Measurements from ENCODE around the gene CDH22.

The CDH22 gene

DNA sequence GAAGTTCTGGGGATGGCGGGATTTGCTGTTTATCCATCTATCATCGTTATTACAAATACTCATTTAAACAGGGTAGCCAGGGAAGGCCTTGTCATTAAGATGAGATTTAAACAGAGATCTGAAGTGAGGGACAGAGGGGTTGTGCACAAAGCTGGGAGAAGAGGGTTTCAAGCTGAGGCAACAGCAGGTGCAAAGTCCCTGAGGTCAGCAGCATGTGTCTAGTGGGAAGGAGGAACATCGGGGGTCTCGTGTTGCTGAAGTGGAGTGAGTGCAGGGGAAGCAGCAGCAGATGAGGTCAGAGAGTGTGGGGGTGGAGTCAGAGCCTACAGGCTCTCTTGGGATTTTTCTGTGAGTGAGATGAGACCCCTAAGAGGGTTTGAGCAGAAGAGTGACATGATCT is 52.0 kb downstream of the CDH22 start:
- H3K36me3 ChIP-seq (ENCODE audit: control insufficient read depth, insufficient read depth, low read length): no peaks in the 10 kb centered on the region
- H3K4me3 ChIP-seq (ENCODE audit: low read depth, low read length): no peak overlapping the region
- no peaks in the 10 kb centered on the region for H3K4me1 ChIP-seq (ENCODE audit: control insufficient read depth, insufficient read depth, low read length)
- no peak overlapping the region for H3K9ac ChIP-seq (ENCODE audit: low read depth, low read length)
- H3K9me3 ChIP-seq (ENCODE audit: control insufficient read depth, insufficient read depth, low read length): no peaks in the 10 kb centered on the region
- H3K27me3 ChIP-seq (ENCODE audit: control insufficient read depth, insufficient read depth, low read length): peaks cover 27% of the 10 kb centered on the region

GRCh38 chr20:46255440-46256104 is 52.7 kb downstream of the CDH22 start:
- Histone ChIP-seq H3K9me3 (ENCODE audit: control insufficient read depth, insufficient read depth, low read length) (no peaks in the 10 kb centered on the region), H3K9ac (ENCODE audit: low read depth, low read length) (no peak overlapping the region), H3K4me3 (ENCODE audit: low read depth, low read length) (no peak overlapping the region), H3K4me1 (ENCODE audit: control insufficient read depth, insufficient read depth, low read length) (no peaks in the 10 kb centered on the region), H3K27me3 (ENCODE audit: control insufficient read depth, insufficient read depth, low read length) (peaks cover 33% of the 10 kb centered on the region), H3K36me3 (ENCODE audit: control insufficient read depth, insufficient read depth, low read length) (no peaks in the 10 kb centered on the region)

GRCh38 chr20:46253391-46253790 is 54.9 kb downstream of the CDH22 start:
- peaks cover 48% of the 10 kb centered on the region for H3K27me3 ChIP-seq (ENCODE audit: control insufficient read depth, insufficient read depth, low read length)
- H3K4me3 ChIP-seq (ENCODE audit: low read depth, low read length): no peak overlapping the region
- no peaks in the 10 kb centered on the region for H3K4me1 ChIP-seq (ENCODE audit: control insufficient read depth, insufficient read depth, low read length)
- H3K9me3 ChIP-seq (ENCODE audit: control insufficient read depth, insufficient read depth, low read length): no peaks in the 10 kb centered on the region
- no peaks in the 10 kb centered on the region for H3K36me3 ChIP-seq (ENCODE audit: control insufficient read depth, insufficient read depth, low read length)
- H3K9ac ChIP-seq (ENCODE audit: low read depth, low read length): no peak overlapping the region

DNA sequence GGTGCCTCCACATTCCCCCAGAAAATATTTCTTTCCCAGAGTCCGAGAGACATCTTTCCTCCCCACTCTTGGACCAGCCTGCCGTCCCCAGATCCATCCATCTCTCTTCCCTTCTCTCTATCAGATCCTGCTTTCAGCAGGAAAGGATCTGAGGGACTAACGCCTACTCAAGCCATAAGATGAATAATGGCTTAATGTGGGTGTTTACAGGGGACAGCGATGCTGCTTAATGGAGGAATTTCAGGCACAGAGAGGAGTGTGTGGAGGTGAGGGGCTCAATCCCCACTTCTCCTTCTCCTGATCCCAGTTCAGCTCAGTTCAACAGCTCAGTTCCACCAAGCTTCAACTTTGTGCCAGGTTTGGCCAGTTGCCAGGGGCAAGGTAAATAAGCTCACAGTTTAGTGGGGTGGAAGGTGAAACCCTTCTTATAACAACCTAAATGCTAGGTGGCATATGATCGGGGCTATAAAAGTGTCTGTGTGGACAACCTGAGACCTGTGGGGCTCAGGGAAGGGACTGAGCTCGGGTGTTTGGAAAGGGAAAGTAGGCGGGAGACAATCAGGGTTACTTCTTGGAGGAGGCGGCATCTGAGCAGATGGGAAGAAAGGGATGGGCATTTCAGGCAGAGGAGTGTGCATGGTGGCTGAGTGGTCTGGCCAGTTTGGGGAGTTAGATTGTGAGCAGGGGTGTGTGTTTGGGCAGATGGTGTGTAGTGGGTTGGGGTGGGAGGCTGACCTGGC is 55.8 kb downstream of the CDH22 start:
- H3K36me3 ChIP-seq (ENCODE audit: control insufficient read depth, insufficient read depth, low read length): no peaks in the 10 kb centered on the region
- peaks cover 54% of the 10 kb centered on the region for H3K27me3 ChIP-seq (ENCODE audit: control insufficient read depth, insufficient read depth, low read length)
- H3K4me3 ChIP-seq (ENCODE audit: low read depth, low read length): no peak overlapping the region
- H3K9me3 ChIP-seq (ENCODE audit: control insufficient read depth, insufficient read depth, low read length): no peaks in the 10 kb centered on the region
- H3K9ac ChIP-seq (ENCODE audit: low read depth, low read length): no peak overlapping the region
- H3K4me1 ChIP-seq (ENCODE audit: control insufficient read depth, insufficient read depth, low read length): no peaks in the 10 kb centered on the region

- peak overlapping the region; percentile 33 for H3K4me3 ChIP-seq (ENCODE audit: low read depth, low read length)
- H3K9me3 ChIP-seq (ENCODE audit: control insufficient read depth, insufficient read depth, low read length): no peaks in the 10 kb centered on the region
- no peak overlapping the region for H3K9ac ChIP-seq (ENCODE audit: low read depth, low read length)
- H3K4me1 ChIP-seq (ENCODE audit: control insufficient read depth, insufficient read depth, low read length): no peaks in the 10 kb centered on the region
- H3K27me3 ChIP-seq (ENCODE audit: control insufficient read depth, insufficient read depth, low read length): peaks cover 59% of the 10 kb centered on the region
- no peaks in the 10 kb centered on the region for H3K36me3 ChIP-seq (ENCODE audit: control insufficient read depth, insufficient read depth, low read length)
These were observed 57.1 kb downstream of the CDH22 start for GRCh38 chr20:46251211-46251673.

GRCh38 chr20:46250772-46251171 is 57.5 kb downstream of the CDH22 start:
- Histone ChIP-seq H3K27me3 (ENCODE audit: control insufficient read depth, insufficient read depth, low read length) (peaks cover 59% of the 10 kb centered on the region), H3K9me3 (ENCODE audit: control insufficient read depth, insufficient read depth, low read length) (no peaks in the 10 kb centered on the region), H3K36me3 (ENCODE audit: control insufficient read depth, insufficient read depth, low read length) (no peaks in the 10 kb centered on the region), H3K9ac (ENCODE audit: low read depth, low read length) (no peak overlapping the region), H3K4me1 (ENCODE audit: control insufficient read depth, insufficient read depth, low read length) (no peaks in the 10 kb centered on the region), H3K4me3 (ENCODE audit: low read depth, low read length) (peak overlapping the region; percentile 33)

DNA sequence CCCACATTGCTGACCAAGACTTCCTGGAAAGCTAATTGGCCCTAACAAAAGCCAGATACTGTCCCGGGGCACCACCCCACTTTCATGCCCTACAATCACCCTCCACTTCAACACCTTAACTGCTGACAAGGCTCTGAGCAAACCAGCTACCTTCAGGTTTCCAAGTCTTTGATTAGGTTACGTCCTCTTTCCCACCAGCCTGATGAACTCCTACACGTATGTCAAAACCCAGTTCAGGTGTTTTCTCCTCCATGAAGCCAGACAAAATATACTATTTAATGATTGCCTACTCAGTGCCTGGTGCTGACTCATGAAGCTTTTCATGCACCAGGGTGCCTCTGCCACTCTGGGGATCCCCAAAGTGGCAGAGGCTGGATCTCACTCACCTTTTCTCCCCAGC is 58.6 kb downstream of the CDH22 start:
- Histone ChIP-seq H3K4me1 (ENCODE audit: control insufficient read depth, insufficient read depth, low read length) (no peaks in the 10 kb centered on the region), H3K9me3 (ENCODE audit: control insufficient read depth, insufficient read depth, low read length) (no peaks in the 10 kb centered on the region), H3K9ac (ENCODE audit: low read depth, low read length) (no peak overlapping the region), H3K36me3 (ENCODE audit: control insufficient read depth, insufficient read depth, low read length) (no peaks in the 10 kb centered on the region), H3K27me3 (ENCODE audit: control insufficient read depth, insufficient read depth, low read length) (peaks cover 59% of the 10 kb centered on the region), H3K4me3 (ENCODE audit: low read depth, low read length) (no peak overlapping the region)

DNA sequence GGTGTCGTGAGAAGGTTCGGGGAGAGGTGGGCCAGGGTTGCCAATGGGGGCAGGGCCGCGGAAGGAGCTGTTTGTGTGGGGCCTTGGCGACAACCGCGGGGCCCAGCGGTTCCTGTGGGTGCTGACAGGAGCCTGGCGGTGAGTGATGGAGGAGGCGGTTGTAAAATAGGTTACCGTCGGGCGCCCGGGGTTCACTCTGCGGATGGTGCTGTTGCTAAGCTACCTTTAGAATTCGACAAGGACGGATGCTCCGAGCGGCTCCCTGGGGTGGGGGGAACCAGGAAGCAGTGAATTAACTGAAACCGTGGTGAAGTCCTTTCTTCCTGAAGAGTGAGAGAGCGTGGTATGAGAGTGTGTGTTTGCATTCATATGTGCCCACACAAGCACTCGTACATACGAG is 61.7 kb downstream of the CDH22 start:
- H3K4me3 ChIP-seq (ENCODE audit: low read depth, low read length): no peak overlapping the region
- peaks cover 34% of the 10 kb centered on the region for H3K27me3 ChIP-seq (ENCODE audit: control insufficient read depth, insufficient read depth, low read length)
- H3K9me3 ChIP-seq (ENCODE audit: control insufficient read depth, insufficient read depth, low read length): no peaks in the 10 kb centered on the region
- no peaks in the 10 kb centered on the region for H3K36me3 ChIP-seq (ENCODE audit: control insufficient read depth, insufficient read depth, low read length)
- H3K4me1 ChIP-seq (ENCODE audit: control insufficient read depth, insufficient read depth, low read length): no peaks in the 10 kb centered on the region
- H3K9ac ChIP-seq (ENCODE audit: low read depth, low read length): no peak overlapping the region

DNA sequence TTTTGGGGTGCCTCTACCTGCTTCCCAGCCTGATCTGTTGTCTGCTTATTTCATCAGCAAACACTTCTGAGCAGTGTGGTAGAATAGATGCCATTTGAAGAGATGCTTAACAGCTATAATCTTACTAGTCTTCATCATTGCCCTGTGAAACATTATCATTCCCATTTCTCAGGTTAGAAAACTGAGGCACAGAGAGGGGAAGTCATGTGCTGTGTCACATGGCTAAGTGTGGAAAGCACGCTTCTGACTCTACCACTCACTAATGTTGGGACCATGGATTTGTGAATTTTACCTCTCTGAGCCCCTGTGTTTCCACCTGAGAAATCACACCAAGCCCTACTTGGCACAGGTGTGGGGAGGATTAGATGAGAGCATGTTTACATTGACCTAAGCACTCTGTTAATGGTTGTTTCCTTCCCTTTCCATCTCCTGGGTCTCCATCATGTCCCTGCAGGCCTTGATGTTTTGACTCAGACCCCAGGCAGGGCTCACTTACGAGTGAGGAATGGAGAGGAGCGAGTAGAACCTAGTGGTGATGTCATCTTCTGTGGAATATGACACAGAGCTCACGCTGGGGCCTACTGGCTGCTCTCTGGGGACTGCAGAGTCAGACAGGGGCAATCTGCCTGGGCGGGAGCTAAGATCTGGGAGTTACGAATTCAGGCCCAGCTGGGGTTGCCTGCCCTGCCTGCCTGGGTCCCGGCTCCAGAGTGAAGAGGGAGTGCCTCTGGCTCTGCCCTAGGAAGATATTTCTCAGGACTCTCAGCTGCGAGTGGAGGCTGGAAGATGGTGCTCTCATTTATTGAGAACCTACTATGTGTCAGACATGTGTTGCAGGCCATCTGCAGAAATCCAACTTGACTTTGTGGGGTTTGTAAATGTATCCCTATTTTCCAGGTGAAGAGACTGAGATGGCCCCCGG is 64.3 kb downstream of the CDH22 start:
- H3K4me1 ChIP-seq (ENCODE audit: control insufficient read depth, insufficient read depth, low read length): no peaks in the 10 kb centered on the region
- H3K27me3 ChIP-seq (ENCODE audit: control insufficient read depth, insufficient read depth, low read length): peaks cover 13% of the 10 kb centered on the region
- H3K9ac ChIP-seq (ENCODE audit: low read depth, low read length): no peak overlapping the region
- H3K4me3 ChIP-seq (ENCODE audit: low read depth, low read length): no peak overlapping the region
- H3K36me3 ChIP-seq (ENCODE audit: control insufficient read depth, insufficient read depth, low read length): no peaks in the 10 kb centered on the region
- H3K9me3 ChIP-seq (ENCODE audit: control insufficient read depth, insufficient read depth, low read length): no peaks in the 10 kb centered on the region

DNA sequence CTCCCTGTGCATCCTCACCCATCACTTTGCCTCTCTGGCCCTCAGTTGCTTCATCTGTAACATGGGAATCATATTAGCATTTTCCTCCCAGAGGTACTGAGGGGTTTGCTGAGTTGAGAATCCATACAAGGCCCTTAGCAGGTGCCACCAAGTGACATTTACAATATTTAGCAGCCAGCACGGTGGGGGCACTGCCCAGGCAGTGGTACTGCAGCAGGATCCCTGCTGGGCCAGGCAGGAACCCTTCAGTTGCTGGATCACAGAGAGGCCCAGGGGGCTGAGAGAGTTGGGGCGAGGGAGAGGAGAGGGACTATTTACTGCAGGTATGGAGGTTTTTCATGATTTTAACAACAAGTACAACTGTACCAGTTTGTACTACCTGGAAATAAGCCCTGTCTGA is 65.9 kb downstream of the CDH22 start:
- no peak overlapping the region for H3K4me3 ChIP-seq (ENCODE audit: low read depth, low read length)
- H3K27me3 ChIP-seq (ENCODE audit: control insufficient read depth, insufficient read depth, low read length): peaks cover 12% of the 10 kb centered on the region
- H3K9me3 ChIP-seq (ENCODE audit: control insufficient read depth, insufficient read depth, low read length): no peaks in the 10 kb centered on the region
- no peaks in the 10 kb centered on the region for H3K36me3 ChIP-seq (ENCODE audit: control insufficient read depth, insufficient read depth, low read length)
- no peak overlapping the region for H3K9ac ChIP-seq (ENCODE audit: low read depth, low read length)
- no peaks in the 10 kb centered on the region for H3K4me1 ChIP-seq (ENCODE audit: control insufficient read depth, insufficient read depth, low read length)

- no peaks in the 10 kb centered on the region for H3K4me1 ChIP-seq (ENCODE audit: control insufficient read depth, insufficient read depth, low read length)
- H3K9ac ChIP-seq (ENCODE audit: low read depth, low read length): no peak overlapping the region
- no peaks in the 10 kb centered on the region for H3K9me3 ChIP-seq (ENCODE audit: control insufficient read depth, insufficient read depth, low read length)
- no peak overlapping the region for H3K4me3 ChIP-seq (ENCODE audit: low read depth, low read length)
- H3K36me3 ChIP-seq (ENCODE audit: control insufficient read depth, insufficient read depth, low read length): no peaks in the 10 kb centered on the region
- peaks cover 8% of the 10 kb centered on the region for H3K27me3 ChIP-seq (ENCODE audit: control insufficient read depth, insufficient read depth, low read length)
These were observed 67.4 kb downstream of the CDH22 start for GRCh38 chr20:46240881-46241280.
